IPS DF 6.9 (cell line): ENCODE data around the gene ARHGAP45.

ENCODE experiments used
- DNase-seq: peaks from one replicate; pipeline ENCODE4 v3.0.0-alpha.2; 2013; ENCODE audit warnings: low read depth, low spot score
- H3K27ac ChIP-seq: one replicate; pipeline ENCODE4 v1.5.1; 2013; ENCODE audit warnings: low read length, control low read depth
- H3K27me3 ChIP-seq: 2 replicates; pipeline ENCODE4 v1.6.1; 2013; ENCODE audit warnings: mild to moderate bottlenecking, low read length; ENCODE audit not compliant: control insufficient read depth, insufficient read depth
- H3K36me3 ChIP-seq: 2 replicates; pipeline ENCODE4 v1.6.1; 2013; ENCODE audit warnings: low read length; ENCODE audit not compliant: control insufficient read depth, insufficient read depth
- H3K4me1 ChIP-seq: 2 replicates; pipeline ENCODE4 v1.6.1; 2013; ENCODE audit warnings: low read length; ENCODE audit not compliant: control insufficient read depth, insufficient read depth
- H3K4me3 ChIP-seq: 2 replicates; pipeline ENCODE4 v1.5.1; 2013; ENCODE audit warnings: mild to moderate bottlenecking, low read length
- H3K9me3 ChIP-seq: 2 replicates; pipeline ENCODE4 v1.6.1; 2013; ENCODE audit warnings: low read length, inconsistent platforms; ENCODE audit not compliant: control insufficient read depth, insufficient read depth
- WGBS: extraction: QIAGEN DNeasy Blood & Tissue Kit; methylation state at CpG from one replicate; pipeline ENCODE4 v1.1.7; 2013; ENCODE audit warnings: mixed read lengths, missing lambda C conversion rate; ENCODE audit not compliant: insufficient read length, insufficient coverage; 5-methylcytosine and 5-hydroxymethylcytosine counted together

ARHGAP45 gene

GRCh38 chr19:1055886-1056620, 10.9 kb upstream of the ARHGAP45 start:
- Histone ChIP-seq H3K27ac (no peak overlapping the region), H3K27me3 (no peaks in the 10 kb centered on the region), H3K9me3 (peaks cover 12% of the 10 kb centered on the region), H3K4me3 (no peak overlapping the region), H3K36me3 (peaks cover 13% of the 10 kb centered on the region; the same call in 1 of the 2 replicates), H3K4me1 (no peaks in the 10 kb centered on the region)
- DNase-seq = no peak
- no CpG with 5 or more reads among the region's 20 CpGs for WGBS

DNA sequence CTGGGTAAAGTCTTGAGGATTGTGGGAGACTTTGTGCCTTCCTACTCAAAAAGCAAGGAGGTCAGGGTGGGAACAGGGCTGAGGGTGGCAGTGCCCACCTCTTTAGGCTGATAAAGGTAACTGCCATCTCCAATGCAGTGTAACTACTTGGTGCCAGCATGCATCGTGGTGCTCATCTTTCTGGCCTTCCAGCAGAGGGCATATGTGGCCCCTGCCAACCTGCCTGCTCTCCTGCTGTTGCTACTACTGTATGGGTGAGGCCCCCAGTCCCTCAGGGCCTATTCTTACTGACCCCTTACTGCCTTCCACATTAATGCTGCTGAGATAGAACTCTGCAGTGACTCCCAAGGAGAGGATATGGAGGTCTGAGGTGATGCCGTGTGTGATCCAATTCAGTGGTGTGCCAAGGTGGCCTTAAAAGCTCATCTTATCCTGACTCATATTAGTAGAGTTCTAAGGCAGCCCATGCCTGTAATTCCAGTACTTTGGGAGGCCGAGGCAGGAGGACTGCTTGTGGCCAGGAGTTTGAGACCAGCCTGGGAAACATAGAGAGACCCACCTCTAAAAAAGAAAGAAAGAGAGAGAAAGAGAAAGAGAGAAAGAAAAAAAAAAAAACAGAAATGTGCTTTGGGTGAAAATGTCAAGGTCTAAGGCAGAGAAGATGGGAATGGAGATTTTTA, 9.7 kb upstream of the ARHGAP45 start:
- Histone ChIP-seq H3K27ac (no peak overlapping the region), H3K4me1 (no peaks in the 10 kb centered on the region; the same call in 1 of the 2 replicates)

DNA sequence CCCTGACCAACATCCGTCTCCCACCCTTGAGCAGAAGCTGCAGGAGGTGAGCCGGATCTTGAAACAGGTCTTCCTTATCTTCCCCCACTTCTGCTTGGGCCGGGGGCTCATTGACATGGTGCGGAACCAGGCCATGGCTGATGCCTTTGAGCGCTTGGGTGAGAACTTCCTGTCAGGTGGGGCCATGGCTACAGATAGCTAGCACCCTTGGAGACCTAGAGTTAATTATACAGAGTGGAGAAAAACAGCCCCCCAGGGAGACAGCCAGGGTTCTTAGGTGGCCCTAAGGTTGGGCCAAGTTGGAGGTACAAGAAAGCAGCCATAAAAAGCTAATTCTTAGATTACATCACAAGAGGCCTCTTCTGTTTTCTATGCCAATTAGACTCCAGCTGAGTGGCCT, 8.9 kb upstream of the ARHGAP45 start:
- no peak overlapping the region for H3K4me3 ChIP-seq
- no peak overlapping the region for H3K27ac ChIP-seq
- H3K4me1 ChIP-seq = no peaks in the 10 kb centered on the region; the same call in 1 of the 2 replicates
- DNase-seq = no peak
- peaks cover 12% of the 10 kb centered on the region for H3K9me3 ChIP-seq
- H3K36me3 ChIP-seq = peaks cover 13% of the 10 kb centered on the region; the same call in 1 of the 2 replicates
- no CpG with 5 or more reads among the region's 5 CpGs for WGBS
- no peaks in the 10 kb centered on the region for H3K27me3 ChIP-seq

More for the DNA sequence above, 9.7 kb upstream of the ARHGAP45 start:
- peaks cover 13% of the 10 kb centered on the region; the same call in 1 of the 2 replicates for H3K36me3 ChIP-seq
- no peaks in the 10 kb centered on the region for H3K27me3 ChIP-seq
- peaks cover 12% of the 10 kb centered on the region for H3K9me3 ChIP-seq
- H3K4me3 ChIP-seq = no peak overlapping the region
- no CpG with 5 or more reads among the region's 3 CpGs for WGBS
- no peak for DNase-seq

GRCh38 chr19:1060689-1061088, 6.3 kb upstream of the ARHGAP45 start:
- no CpG with 5 or more reads among the region's 5 CpGs for WGBS
- Histone ChIP-seq H3K4me1 (peaks cover 6% of the 10 kb centered on the region), H3K36me3 (peaks cover 13% of the 10 kb centered on the region; the same call in 1 of the 2 replicates), H3K9me3 (peaks cover 12% of the 10 kb centered on the region), H3K27ac (no peak overlapping the region), H3K4me3 (no peak overlapping the region), H3K27me3 (no peaks in the 10 kb centered on the region)
- DNase-seq = no peak

DNA sequence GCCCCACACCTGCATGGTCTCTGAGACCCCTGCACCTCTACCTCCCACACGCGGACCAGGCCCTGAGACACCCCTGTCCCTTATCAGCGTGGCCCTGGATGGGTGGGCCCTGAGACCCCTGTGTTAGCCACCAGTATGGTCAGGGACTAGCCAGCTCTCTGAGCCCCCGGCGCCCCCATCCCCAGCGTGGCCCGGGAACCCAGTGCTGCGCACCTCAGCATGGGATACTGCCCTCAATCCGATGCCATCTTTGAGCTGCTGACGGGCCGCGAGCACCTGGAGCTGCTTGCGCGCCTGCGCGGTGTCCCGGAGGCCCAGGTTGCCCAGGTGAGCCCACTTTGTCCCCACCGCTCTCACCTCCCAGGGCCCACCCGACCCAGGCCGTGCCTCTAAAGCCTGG, 5.0 kb upstream of the ARHGAP45 start:
- peaks cover 8% of the 10 kb centered on the region for H3K4me1 ChIP-seq
- H3K36me3 ChIP-seq = peaks cover 5% of the 10 kb centered on the region; the same call in 1 of the 2 replicates
- DNase-seq = no peak
- H3K27ac ChIP-seq = no peak overlapping the region
- H3K27me3 ChIP-seq = no peaks in the 10 kb centered on the region
- H3K9me3 ChIP-seq = peaks cover 7% of the 10 kb centered on the region
- no peak overlapping the region for H3K4me3 ChIP-seq
- WGBS = no CpG with 5 or more reads among the region's 20 CpGs

DNA sequence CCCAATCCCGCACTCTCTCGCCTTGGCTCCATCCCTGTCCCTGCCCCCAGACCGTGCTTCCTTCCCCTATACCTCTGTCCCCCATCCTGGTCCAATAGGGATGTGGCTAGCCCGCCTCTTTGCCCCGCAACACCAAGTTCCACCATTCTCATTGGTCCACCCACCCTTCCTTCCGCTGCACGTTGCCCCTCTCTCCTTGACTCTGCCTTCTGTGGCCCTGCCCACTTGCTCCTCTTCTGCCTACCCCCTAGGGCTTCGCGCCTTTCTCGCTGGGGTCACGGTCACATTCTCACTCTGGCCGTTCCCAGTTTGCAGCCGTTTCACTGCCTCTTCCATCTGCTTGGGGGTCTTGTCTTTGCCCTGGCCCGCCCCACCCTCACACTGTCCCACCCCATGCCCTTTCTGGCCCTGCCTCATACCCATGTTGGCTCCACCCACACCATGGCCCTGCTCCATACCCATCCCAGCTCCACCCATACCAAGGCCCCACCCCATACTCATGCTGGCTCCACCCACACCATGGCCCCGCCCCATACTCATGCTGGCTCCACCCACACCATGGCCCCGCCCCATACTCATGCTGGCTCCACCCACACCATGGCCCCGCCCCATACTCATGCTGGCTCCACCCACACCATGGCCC, 4.5 kb upstream of the ARHGAP45 start:
- no peak overlapping the region for H3K27ac ChIP-seq
- peaks cover 5% of the 10 kb centered on the region; the same call in 1 of the 2 replicates for H3K36me3 ChIP-seq
- peaks cover 8% of the 10 kb centered on the region for H3K4me1 ChIP-seq
- DNase-seq = no peak
- H3K9me3 ChIP-seq = peaks cover 3% of the 10 kb centered on the region; the same call in 1 of the 2 replicates
- no CpG with 5 or more reads among the region's 17 CpGs for WGBS
- H3K27me3 ChIP-seq = no peaks in the 10 kb centered on the region
- no peak overlapping the region for H3K4me3 ChIP-seq

DNA sequence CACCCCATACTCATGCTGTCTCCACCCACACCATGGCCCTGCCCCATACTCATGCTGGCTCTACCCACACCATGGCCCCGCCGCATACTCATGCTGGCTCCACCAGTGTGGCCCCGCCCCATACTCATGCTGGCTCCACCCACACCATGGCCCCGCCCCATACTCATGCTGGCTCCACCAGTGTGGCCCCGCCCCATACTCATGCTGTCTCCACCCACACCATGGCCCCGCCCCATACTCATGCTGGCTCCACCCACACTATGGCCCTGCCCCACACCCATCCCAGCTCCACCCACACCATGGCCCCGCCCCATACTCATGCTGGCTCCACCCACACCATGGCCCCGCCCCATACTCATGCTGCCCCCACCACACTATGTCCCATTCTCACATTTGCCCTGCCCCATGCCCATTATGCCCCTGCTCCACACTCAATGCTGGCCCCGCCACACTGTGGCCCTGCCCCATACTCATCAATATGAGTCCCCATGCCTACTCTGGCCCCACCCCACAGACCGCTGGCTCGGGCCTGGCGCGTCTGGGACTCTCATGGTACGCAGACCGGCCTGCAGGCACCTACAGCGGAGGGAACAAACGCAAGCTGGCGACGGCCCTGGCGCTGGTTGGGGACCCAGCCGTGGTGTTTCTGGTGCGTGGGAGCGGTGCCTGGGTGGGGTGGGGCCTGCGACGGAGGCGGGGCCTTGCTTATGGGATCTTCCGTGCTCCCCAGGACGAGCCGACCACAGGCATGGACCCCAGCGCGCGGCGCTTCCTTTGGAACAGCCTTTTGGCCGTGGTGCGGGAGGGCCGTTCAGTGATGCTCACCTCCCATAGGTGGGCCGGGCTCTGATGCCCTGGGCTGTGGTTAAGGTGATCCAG, 3.7 kb upstream of the ARHGAP45 start:
- WGBS = no CpG with 5 or more reads among the region's 37 CpGs
- H3K27me3 ChIP-seq = no peaks in the 10 kb centered on the region
- peaks cover 8% of the 10 kb centered on the region for H3K4me1 ChIP-seq
- DNase-seq = no peak
- no peak overlapping the region for H3K4me3 ChIP-seq
- no peak overlapping the region for H3K27ac ChIP-seq
- peaks cover 3% of the 10 kb centered on the region; the same call in 1 of the 2 replicates for H3K36me3 ChIP-seq
- H3K9me3 ChIP-seq = 0 out of 2 replicates have a peak, but pooled peaks cover 3% of the 10 kb centered on the region

DNA sequence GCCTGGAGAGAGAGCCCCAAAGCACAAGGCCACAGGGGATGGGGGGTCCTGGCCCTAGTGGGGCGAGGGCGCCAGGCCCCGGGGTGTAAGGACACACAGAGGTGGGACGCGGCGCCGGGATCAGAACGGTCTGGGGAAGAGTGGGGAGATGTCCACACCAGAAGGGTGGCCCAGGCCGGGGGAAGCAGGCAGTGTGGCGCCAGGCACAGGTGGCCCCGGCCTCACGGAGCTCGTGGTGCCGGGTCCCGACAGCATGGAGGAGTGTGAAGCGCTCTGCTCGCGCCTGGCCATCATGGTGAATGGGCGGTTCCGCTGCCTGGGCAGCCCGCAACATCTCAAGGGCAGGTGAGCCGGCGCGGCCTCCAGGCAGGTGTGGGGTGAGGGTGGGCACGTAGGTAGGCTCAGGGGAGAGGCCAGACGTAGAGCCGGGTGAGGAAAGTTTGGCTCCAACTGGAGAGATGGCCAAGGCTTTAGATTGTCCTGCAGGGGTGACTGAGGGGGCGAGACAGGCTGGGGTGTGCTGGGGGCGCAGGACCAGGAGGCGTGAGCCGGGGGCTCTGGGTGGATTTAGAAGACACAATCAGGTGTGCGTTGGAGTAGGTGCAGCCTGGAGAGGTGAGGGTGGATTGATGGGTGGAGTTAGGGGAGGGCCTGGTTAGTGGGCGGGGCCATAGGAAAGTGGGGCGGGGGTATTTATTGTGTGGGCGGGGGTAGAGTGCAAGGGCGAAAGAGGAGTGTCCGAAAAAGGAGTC, 2.9 kb upstream of the ARHGAP45 start:
- WGBS = no CpG with 5 or more reads among the region's 37 CpGs
- no peaks in the 10 kb centered on the region for H3K27me3 ChIP-seq

More for the DNA sequence above, 2.9 kb upstream of the ARHGAP45 start:
- no peak for DNase-seq
- Histone ChIP-seq H3K27ac (no peak overlapping the region), H3K9me3 (no peaks in the 10 kb centered on the region), H3K4me3 (peak overlapping the region; percentile 28; the same call in 1 of the 2 replicates), H3K36me3 (no peaks in the 10 kb centered on the region), H3K4me1 (peaks cover 8% of the 10 kb centered on the region)
